HG03039 (cell line): ENCODE results near the gene SPATS2.

Experiments used
- ATAC-seq: cut with Tn5 transposase; IDR thresholded peaks from one replicate; pipeline ENCODE4 v1.9.1; 2021; ENCODE audit warnings: mild to moderate bottlenecking, moderate library complexity; ENCODE audit not compliant: unreplicated experiment

The SPATS2 gene

DNA sequence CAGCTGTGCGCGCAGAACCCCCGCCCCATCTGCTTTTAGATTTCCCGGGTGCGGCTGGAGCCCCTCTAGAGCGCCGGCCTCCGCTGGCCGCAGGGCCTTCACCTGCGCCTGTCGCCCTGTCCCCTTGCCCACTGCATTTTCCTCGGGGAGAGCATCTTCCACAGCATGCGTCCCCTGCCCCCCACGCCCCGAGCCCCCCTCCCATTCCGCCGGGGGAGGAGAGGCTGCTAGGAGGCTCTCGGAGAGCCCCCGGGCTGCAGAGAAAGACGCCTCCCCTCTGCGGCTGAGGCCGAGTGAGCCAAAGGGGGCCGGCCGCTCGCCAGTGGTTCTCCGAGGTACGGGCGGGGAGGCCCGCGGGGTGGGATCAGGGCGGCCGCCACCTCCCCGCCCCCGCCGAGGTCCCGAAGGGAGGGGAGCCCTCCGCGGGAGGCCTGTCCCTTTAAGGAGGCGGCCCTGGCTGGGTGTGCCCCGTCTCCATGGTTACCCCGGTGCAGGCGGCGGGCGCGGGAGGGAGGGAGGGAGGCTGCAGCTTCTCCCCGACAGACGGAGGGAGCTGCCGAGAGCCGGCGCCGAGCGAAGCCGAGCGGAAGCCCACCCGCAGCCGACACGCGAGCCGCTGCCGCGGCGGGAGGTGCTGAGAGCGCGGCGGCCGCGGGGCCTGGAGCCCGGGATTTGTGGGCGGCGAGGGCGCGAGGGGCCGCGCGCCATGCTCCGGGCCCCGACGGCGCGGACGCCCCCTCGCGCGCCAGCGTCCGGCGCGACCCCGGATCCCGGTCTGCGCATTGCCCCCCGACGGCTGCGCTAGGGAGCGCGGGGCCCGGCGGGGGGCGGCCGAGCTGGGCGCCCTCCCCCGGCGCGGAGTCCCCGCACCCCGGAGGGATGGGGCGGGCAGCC lies 171.5 kb downstream of the SPATS2 start, which contains the start of gene KCNH3:
Gene KCNH3, plus strand, starts transcription at position 521 of the 894 bp plus-strand sequence. CDS start 387 bp downstream, outside the sequence.
- ATAC-seq: peak; percentile 43

DNA sequence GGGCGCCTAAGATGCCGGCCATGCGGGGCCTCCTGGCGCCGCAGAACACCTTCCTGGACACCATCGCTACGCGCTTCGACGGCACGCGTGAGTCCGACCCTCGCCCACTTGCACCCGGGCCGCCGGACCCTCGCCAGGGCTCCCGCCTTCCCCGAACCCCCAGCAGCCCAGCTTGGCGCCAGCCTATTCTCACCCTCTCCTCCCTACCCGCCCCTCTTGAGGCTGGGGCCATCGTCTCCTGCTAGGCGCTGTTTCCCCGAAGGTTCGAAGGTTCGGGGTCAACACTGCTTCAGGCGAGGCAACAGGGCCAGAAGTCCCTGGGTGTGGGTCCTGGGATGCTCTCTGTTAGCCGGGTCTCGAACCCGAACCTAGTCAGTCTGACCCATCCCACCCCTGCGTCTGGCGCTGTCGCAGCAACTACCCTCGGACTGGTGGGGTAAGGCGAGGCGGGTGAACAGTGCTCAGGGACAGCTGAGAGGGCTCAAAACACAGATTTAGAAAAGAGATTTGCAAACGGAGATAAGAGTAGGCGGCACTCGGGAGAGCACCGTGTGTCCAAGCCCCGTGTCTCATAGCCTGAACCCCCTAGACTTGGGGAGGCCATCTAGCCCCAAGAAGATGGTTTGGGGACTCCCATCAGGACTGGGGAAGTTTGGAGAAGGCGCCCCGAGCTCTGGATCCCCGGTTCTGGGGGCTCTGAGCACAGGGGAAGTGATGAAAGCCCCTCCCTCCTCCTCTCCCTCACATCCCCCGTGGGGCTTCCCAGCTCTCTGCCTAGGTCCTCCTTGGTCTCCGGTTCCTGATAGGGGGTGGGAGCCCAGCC lies 172.4 kb downstream of the SPATS2 start:
- ATAC-seq: no peak

DNA sequence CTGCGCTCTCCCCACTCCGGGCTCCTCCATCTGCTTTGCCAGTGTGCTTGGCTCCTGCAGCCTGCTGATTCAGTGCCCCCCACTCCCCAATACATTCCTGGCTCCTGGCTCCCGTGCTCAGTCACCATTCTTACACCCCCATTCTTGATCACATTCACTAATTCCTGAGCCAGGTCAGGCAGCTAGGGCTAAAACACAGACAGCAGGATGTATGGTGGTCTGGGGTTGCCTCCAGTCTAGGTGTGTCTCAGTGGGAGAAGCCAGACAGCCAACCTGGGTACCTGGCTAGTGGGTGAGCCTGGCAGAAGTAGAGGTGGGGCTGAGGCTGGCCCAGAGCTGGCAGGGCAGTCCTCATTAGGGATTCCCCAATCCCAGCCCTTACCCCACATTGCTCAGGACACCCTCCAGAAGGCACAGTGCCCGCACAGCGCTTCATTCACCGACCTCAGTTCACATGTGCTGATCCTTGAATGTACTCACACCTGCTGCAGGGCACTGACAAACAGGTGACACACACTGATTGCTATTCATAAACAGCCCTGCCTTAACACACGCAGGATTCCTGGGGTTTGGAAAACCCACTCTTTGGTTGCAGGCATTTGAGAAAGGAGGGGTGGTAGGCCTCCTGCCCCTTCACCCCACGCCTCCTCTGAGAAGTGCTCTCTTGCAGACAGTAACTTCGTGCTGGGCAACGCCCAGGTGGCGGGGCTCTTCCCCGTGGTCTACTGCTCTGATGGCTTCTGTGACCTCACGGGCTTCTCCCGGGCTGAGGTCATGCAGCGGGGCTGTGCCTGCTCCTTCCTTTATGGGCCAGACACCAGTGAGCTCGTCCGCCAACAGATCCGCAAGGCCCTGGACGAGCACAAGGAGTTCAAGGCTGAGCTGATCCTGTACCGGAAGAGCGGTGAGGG lies 173.2 kb downstream of the SPATS2 start:
- no peak for ATAC-seq

DNA sequence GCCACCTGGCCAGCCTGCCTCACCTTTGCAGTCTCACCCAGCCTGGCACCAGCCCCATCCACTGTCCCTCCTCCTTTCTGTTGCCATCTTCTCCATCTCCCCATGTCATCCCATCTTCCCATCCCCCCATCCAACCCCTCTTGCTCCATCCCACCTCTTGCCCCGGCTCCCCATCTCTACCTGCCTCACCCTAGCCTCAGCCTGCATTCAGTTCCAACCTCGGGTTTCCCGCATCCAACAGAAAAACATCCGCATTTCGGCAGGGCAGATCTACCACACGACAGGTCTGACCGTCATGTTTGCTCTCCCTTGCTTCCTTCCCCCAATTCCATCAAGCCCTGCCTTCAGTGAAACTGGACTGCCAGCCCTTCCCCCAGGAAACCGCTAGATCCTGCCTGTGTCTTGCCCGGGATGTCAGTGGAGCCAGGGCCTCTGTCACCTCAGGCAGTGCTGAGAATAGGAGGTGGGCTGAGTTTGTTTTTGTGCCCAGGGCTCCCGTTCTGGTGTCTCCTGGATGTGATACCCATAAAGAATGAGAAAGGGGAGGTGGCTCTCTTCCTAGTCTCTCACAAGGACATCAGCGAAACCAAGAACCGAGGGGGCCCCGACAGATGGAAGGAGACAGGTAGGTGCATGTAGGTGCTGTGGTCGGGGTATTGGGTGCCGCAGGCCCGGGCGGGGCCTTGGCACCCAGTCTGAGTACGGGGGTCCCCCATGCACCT lies 174.0 kb downstream of the SPATS2 start:
- no peak for ATAC-seq

DNA sequence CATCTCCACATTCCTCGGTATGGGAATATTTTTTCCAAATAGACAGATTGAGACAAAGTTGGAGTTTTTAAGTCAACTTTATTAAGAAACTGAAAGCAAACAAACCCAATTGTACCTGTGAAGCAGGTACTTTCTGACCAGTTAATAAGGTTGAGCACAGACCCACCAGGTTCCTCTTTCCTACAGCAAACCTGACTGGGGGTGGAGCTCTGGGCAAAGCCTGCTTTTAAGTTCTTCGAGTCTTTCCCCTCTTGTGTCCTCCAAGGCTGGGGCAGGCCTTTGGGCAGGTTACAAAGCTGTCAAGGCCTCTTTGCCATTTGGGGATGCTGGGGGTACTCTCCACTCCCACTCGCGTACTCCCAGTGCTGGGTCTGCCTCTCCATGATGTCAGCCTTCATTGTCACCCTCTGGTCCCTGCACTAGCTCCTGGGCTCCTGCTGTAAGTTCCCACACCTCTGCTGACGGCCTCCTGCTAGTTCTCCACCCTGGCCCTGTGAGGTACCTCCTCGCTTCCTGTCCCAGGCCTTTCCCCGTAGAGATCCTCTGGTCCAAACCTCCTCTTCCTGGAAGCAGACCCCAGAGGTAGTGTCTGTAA lies 174.7 kb downstream of the SPATS2 start:
- ATAC-seq: no peak

DNA sequence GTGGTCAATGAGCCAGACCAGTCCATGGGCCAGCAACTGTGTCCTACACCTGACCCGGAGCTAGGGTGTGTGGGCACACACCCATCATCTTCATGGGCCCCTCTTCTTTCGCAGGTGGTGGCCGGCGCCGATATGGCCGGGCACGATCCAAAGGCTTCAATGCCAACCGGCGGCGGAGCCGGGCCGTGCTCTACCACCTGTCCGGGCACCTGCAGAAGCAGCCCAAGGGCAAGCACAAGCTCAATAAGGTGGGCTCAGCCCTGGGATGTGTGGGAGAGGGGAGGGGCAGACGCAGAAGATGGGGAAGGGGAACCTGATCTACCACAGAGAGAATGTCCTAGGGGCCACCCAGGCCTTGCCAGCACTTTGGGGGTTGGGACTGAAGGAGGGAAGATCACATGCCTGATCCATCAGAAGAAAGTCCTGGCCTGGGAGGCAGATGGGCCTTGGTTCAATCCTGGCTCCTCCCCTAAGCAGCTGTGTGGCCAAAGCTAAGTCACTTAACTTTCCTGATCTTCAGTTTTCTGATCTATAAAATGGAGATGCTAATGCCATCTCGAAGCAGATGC lies 175.4 kb downstream of the SPATS2 start:
- no peak for ATAC-seq

DNA sequence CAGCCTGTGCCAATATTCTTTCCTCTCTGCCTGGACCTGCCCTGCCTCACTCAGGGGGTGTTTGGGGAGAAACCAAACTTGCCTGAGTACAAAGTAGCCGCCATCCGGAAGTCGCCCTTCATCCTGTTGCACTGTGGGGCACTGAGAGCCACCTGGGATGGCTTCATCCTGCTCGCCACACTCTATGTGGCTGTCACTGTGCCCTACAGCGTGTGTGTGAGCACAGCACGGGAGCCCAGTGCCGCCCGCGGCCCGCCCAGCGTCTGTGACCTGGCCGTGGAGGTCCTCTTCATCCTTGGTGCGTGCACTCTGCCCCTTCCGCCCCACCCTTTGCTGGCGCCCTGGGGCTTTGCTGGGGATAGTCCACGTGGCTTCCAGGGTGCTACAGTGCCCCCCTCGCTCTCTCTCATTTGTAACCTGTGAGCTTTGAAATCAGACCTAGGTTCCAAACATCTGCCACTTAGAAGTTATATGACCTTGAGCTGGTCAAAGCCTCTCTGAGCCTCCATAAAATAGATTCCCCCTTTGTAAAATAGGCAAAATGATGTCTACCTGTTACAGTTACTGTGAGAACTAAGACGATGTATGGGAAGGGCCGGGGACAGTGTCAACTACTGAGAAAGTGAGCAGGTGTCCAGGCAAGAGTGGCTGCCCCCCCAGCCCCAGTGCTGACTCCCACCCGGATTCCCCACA lies 176.1 kb downstream of the SPATS2 start:
- no peak for ATAC-seq

DNA sequence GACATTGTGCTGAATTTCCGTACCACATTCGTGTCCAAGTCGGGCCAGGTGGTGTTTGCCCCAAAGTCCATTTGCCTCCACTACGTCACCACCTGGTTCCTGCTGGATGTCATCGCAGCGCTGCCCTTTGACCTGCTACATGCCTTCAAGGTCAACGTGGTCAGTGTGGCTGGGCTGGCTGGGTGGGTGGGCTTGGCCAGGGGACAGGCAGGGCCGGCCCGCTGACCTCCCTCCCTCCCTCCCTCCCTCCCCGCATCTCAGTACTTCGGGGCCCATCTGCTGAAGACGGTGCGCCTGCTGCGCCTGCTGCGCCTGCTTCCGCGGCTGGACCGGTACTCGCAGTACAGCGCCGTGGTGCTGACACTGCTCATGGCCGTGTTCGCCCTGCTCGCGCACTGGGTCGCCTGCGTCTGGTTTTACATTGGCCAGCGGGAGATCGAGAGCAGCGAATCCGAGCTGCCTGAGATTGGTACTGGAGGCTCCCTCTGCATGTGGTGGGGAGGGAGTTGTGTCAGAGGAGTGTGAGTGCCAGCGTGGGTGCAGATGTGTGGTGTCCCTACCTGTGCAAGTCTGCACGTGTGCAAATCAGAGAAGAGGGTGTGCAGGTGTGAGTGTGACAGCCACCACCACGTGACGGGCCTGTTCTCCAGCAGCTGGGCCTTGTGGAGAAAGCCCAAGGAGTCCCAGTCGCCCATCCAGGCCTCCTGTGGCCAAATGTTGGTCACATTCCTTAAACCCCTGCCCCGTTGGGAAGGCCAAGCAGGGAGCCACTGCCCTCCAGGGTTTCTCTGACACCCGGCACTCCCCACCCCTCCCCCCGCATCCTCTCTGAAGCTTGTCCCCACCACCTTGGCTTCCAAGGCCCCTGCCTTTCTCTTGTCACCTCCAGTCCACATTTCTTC lies 176.9 kb downstream of the SPATS2 start:
- no peak for ATAC-seq

DNA sequence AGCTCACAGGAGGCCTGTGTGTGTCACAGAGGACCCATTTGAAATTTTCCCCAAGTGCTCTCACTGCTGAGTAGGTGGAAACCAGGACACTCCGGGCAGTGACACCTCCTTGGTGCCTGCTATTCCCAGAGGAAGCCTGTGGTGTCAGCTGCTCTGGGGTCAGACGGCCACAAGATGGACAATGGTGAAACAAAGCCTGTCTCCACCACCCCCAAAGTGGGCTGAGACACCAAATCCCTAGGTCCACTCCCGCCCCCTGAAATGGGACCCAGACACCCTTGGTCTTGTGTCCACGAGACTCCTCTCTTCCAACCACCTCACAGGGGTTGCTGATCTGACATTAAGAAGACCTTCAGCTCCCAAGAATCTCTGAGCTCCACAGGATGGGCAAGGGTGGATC lies 178.6 kb downstream of the SPATS2 start:
- ATAC-seq: no peak

DNA sequence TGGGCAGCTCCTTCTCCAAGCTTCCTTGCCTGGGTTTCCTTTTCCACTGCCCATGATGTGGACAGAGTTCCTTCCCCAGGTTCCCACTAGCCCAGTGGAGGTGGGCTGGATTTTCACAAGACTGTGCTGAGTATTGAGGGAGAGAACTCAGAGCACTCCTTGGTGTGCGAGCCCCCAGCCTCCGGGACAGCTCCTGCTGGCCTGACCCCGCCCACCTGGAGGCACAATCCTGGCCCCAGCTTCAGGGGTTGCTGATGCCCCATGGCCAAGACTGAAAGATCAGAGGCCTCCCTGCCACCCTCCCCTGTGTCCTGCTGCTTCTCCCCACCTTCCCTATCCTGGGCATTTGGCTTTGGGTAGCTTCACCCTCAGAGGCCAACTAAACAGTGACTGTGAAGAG lies 179.2 kb downstream of the SPATS2 start:
- no peak for ATAC-seq

DNA sequence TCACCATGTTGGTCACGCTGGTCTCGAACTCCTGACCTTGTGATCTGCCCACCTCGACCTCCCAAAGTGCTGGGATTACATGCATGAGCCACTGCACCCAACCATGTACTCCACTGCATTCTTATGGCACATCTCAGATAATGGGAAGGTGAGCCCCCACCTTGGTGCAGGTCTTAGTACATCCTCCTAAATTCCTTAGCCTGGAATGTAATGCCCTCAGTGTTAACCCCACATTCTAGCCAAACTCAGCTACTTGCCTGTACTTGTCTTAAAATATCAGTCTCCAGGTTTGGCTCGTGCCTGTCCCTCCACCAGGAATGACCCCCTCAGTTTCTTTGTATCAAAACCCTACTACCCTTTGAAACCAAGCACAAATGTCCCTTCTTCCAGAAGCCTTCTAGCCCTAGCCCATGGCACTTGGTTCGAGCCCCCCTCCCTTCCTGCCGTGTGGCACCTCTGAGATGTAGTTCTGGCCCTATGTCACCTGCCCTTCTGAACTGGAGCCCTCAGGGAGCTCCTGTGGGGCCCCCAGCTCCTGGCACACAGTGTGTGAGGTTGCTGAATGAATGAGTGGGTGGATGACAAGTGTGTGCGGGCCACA lies 179.9 kb downstream of the SPATS2 start:
- no peak for ATAC-seq

DNA sequence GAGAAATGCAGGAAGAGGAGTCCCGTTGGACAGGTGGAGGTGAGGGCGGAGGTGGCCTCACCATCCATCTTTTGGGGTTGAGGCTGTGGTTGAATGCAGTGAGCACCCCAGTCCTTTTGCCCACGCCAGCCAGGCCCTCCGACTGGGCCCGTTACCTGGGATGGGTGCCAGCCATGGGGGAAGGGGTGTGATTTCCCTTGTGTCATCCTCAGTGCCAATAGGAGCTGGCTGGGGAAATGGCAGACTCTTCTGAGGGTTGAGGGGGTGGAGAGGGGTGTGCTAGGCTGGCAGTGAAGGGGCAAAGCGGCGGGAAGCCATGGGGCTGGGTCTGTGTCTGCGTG lies 181.2 kb downstream of the SPATS2 start:
- no peak for ATAC-seq

DNA sequence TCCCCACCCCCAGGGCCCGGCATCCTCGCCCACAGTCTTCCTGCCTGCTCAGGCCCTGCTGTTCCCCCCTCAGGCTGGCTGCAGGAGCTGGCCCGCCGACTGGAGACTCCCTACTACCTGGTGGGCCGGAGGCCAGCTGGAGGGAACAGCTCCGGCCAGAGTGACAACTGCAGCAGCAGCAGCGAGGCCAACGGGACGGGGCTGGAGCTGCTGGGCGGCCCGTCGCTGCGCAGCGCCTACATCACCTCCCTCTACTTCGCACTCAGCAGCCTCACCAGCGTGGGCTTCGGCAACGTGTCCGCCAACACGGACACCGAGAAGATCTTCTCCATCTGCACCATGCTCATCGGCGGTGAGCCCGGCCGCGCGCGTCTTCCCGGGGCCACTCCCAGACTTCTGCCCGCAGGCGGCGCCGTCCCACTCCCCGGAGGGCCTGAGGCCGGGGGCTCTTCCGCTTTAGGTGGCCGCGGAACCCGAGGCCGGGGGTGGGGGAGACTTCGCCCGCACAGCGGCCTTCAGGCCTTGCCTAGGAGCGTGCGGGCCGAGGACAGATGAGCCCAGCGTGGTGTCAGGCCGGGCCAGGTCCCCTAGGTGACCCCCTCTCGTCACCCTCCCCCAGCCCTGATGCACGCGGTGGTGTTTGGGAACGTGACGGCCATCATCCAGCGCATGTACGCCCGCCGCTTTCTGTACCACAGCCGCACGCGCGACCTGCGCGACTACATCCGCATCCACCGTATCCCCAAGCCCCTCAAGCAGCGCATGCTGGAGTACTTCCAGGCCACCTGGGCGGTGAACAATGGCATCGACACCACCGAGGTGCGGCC lies 181.8 kb downstream of the SPATS2 start:
- no peak for ATAC-seq

DNA sequence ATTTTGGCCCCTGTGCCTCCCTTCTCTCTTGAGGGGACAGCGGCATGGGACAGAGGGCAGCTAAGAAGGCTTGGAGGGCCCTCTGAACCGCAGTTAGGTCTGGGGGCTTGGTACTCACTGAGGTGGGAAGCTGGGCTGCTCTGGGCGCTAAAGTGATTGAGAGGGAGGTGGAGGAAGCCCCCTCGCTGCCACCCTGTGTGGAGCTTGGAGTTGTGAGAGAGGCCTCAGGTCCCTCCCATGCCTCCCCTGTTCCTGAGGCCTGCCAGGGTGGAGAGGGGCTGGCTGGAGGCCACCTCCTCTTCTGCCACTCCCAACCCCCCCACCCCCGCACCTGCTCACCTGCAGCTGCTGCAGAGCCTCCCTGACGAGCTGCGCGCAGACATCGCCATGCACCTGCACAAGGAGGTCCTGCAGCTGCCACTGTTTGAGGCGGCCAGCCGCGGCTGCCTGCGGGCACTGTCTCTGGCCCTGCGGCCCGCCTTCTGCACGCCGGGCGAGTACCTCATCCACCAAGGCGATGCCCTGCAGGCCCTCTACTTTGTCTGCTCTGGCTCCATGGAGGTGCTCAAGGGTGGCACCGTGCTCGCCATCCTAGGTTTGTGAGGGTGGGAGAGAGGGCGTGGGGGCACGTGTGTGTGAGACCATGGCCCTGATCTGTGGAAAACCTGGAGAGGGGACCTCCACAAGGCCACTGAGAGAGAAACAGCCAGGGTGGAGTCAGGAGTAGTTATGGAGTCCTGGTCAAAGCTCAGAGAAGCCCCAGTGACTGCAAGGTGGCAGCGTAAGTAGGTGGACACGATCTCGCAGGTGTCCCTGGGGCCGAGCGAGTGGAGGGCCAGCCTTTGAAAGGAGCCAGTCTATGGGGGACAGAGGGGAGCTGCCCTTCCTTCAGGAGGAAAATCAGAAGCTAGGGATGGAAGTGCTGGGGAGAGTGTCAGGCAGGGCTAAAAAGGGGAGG lies 182.8 kb downstream of the SPATS2 start:
- no peak for ATAC-seq

DNA sequence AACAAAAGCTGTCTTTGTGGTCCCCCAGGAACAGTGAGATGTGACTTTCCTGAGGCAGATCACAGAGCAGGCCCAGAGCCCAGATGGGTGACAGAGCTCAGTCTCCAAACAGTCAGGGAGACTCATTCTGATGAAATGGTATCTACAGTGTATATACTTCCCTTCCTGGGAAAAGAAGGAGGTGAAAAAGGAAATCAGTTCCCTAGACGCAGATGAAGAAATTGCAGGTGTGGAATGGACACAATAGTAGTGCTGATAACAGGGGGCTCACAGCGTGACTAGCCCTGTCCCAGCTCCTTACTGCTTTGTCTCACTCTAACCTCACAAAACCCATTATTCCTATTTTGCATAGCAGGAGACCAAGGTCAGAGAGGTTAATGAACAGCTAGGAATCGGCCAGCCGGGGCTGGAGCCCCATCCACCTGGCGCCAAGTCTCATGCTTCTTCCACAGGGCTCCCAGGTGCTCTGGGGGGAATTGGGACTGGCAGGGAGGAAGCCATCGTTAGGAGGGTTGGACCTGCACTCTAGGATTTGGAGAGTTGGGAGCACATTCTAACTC lies 183.5 kb downstream of the SPATS2 start:
- ATAC-seq: no peak
